ENCODE measurements around the gene ABLIM3.
"Not testable (repeated sequence)": the region's sequence is repeated elsewhere in the genome, so short reads cannot be mapped to it uniquely, and the experiment has no call there.

The ABLIM3 gene

GRCh38 chr5:149172709-149173505 lies 31.6 kb downstream of the ABLIM3 start:
- peaks cover 0 to 2% of the 10 kb centered on the region in 2 donors for H3K27me3 ChIP-seq (ENCODE audit: control insufficient read depth in 1 of 2, insufficient read depth in 2 of 2, low read length in 2 of 2)
- H3K9ac ChIP-seq (ENCODE audit: low read length in 2 of 2) = no peak overlapping the region
- H3K27ac ChIP-seq (ENCODE audit: low read length) = no peak overlapping the region
- peaks cover 8% of the 10 kb centered on the region for H3K4me1 ChIP-seq (ENCODE audit: control insufficient read depth, insufficient read depth, low read length)
- H3K4me3 ChIP-seq (ENCODE audit: low read length in 2 of 2) = no peak overlapping the region
- H3K36me3 ChIP-seq (ENCODE audit: control insufficient read depth in 2 of 2, insufficient read depth in 2 of 2, low read length in 2 of 2) = no peaks in the 10 kb centered on the region
- no peaks in the 10 kb centered on the region for H3K9me3 ChIP-seq (ENCODE audit: control insufficient read depth in 2 of 2, low read length in 2 of 2)

DNA sequence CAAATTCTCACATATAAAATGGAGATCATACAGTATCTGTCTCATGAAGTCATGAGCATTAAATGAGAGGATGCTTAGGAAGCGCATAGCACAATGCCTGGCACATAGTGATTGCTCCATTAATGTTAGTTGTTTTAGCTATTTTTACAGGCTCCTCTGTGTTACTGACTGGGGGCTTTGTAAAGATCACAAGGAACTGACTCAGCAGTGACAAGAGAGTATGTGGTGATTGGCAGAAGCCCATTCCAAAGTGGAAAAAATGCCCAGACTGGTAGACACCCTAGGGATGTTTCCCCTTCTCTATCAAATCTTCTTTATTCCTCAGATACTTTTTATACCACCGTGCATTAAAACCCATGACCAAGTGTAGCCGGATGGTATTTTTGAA lies 33.5 kb downstream of the ABLIM3 start:
- H3K27me3 ChIP-seq (ENCODE audit: control insufficient read depth in 1 of 2, insufficient read depth in 2 of 2, low read length in 2 of 2) = no peaks in the 10 kb centered on the region
- H3K9me3 ChIP-seq (ENCODE audit: control insufficient read depth in 2 of 2, low read length in 2 of 2) = no peaks in the 10 kb centered on the region
- H3K4me1 ChIP-seq (ENCODE audit: control insufficient read depth, insufficient read depth, low read length) = peaks cover 10% of the 10 kb centered on the region
- no peak overlapping the region for H3K9ac ChIP-seq (ENCODE audit: low read length in 2 of 2)
- H3K27ac ChIP-seq (ENCODE audit: low read length) = no peak overlapping the region
- no peaks in the 10 kb centered on the region for H3K36me3 ChIP-seq (ENCODE audit: control insufficient read depth in 2 of 2, insufficient read depth in 2 of 2, low read length in 2 of 2)
- no peak overlapping the region for H3K4me3 ChIP-seq (ENCODE audit: low read length in 2 of 2)

DNA sequence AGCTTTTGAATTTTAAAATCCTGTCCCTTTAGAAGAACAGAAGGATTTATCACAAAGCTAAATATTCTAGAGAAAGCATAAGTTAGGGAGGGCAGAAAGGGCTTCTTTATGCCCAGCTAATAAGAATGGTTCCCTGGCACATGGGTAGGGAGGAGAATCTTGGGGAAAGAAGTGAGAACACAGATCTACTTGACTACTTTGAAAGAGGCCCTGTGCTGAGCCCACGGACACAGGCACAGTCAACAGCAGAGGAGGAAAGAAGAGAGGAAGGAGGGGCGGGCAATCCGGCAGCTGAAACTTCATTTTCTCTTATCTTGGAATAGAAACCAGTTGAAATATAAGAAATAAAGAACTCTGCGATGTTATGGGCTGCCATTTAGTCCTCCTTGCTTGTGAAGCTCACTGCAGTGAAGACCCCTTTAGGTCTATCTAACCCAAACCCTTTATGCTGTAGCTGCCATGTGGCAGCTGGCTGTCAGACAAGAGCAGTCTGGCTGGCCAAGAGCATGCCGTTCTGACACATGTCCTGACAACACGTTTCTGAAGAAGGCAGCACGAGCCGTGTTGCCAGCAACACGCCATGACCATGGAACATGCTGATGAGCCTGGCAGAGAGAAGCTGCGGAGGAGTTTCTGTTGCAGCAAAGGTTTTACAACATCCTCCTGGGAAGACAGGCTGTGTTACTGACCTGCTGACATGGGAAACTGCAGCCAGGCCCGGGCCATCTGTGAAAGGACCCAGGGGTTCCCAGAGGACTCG lies 34.2 kb downstream of the ABLIM3 start:
- Histone ChIP-seq H3K27ac (ENCODE audit: low read length) (no peak overlapping the region), H3K9ac (ENCODE audit: low read length in 2 of 2) (no peak overlapping the region), H3K9me3 (ENCODE audit: control insufficient read depth in 2 of 2, low read length in 2 of 2) (no peaks in the 10 kb centered on the region), H3K4me3 (ENCODE audit: low read length in 2 of 2) (no peak overlapping the region), H3K27me3 (ENCODE audit: control insufficient read depth in 1 of 2, insufficient read depth in 2 of 2, low read length in 2 of 2) (no peaks in the 10 kb centered on the region), H3K4me1 (ENCODE audit: control insufficient read depth, insufficient read depth, low read length) (peaks cover 10% of the 10 kb centered on the region), H3K36me3 (ENCODE audit: control insufficient read depth in 2 of 2, insufficient read depth in 2 of 2, low read length in 2 of 2) (no peaks in the 10 kb centered on the region)

- Histone ChIP-seq H3K9ac (ENCODE audit: low read length in 2 of 2) (no peak overlapping the region), H3K27ac (ENCODE audit: low read length) (no peak overlapping the region), H3K27me3 (ENCODE audit: control insufficient read depth in 1 of 2, insufficient read depth in 2 of 2, low read length in 2 of 2) (no peaks in the 10 kb centered on the region), H3K4me1 (ENCODE audit: control insufficient read depth, insufficient read depth, low read length) (peaks cover 10% of the 10 kb centered on the region), H3K9me3 (ENCODE audit: control insufficient read depth in 2 of 2, low read length in 2 of 2) (no peaks in the 10 kb centered on the region), H3K36me3 (ENCODE audit: control insufficient read depth in 2 of 2, insufficient read depth in 2 of 2, low read length in 2 of 2) (no peaks in the 10 kb centered on the region), H3K4me3 (ENCODE audit: low read length in 2 of 2) (no peak overlapping the region)
Observed at GRCh38 chr5:149177339-149177843, 36.1 kb downstream of the ABLIM3 start.

GRCh38 chr5:149177911-149178565 lies 36.7 kb downstream of the ABLIM3 start:
- Histone ChIP-seq H3K36me3 (ENCODE audit: control insufficient read depth in 2 of 2, insufficient read depth in 2 of 2, low read length in 2 of 2) (no peaks in the 10 kb centered on the region), H3K4me3 (ENCODE audit: low read length in 2 of 2) (no peak overlapping the region), H3K9ac (ENCODE audit: low read length in 2 of 2) (no peak overlapping the region), H3K27ac (ENCODE audit: low read length) (no peak overlapping the region), H3K27me3 (ENCODE audit: control insufficient read depth in 1 of 2, insufficient read depth in 2 of 2, low read length in 2 of 2) (no peaks in the 10 kb centered on the region), H3K9me3 (ENCODE audit: control insufficient read depth in 2 of 2, low read length in 2 of 2) (no peaks in the 10 kb centered on the region), H3K4me1 (ENCODE audit: control insufficient read depth, insufficient read depth, low read length) (peaks cover 10% of the 10 kb centered on the region)

DNA sequence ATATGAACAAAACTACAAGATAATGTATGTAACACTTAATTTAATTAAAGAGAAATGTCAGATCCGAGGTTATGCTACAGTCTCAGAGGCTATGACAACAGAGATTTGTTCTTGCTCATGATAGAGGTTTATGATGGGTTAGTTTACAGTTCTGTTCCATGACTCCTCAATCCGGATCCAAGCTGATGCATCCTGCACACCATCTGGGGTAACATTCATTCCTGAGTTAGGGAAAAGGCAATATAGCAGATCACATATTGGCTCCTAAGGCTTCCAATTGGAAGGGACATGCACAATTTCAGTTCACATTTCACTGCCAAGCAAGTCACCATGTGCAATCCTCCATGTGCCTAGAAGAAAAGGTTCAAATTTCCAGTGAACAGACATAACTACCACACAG lies 40.4 kb downstream of the ABLIM3 start:
- Histone ChIP-seq H3K9me3 (ENCODE audit: control insufficient read depth in 2 of 2, low read length in 2 of 2) (no peaks in the 10 kb centered on the region), H3K27ac (ENCODE audit: low read length) (no peak overlapping the region), H3K4me3 (ENCODE audit: low read length in 2 of 2) (no peak overlapping the region), H3K9ac (ENCODE audit: low read length in 2 of 2) (no peak overlapping the region), H3K4me1 (ENCODE audit: control insufficient read depth, insufficient read depth, low read length) (peaks cover 2% of the 10 kb centered on the region), H3K27me3 (ENCODE audit: control insufficient read depth in 1 of 2, insufficient read depth in 2 of 2, low read length in 2 of 2) (no peaks in the 10 kb centered on the region), H3K36me3 (ENCODE audit: control insufficient read depth in 2 of 2, insufficient read depth in 2 of 2, low read length in 2 of 2) (no peaks in the 10 kb centered on the region)

DNA sequence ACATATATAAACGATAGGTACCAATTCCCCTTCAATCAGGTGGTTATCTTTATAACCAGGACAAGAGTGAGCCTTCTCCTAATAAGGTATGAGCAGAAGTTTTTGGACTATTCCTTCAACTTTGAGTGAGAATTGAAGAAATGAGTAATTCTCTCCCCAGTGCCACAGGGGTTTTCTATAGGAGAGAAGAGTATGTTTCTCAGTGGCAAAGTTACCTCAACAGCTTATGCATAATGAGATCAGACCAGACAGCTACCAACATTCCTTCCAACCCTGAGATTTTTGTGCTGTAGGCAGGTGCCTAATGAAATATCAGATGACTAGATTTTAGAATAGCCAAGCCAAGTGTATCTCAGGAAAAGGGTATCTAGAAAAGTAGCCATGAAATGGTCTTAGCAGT lies 40.9 kb downstream of the ABLIM3 start:
- Histone ChIP-seq H3K9ac (ENCODE audit: low read length in 2 of 2) (no peak overlapping the region), H3K27me3 (ENCODE audit: control insufficient read depth in 1 of 2, insufficient read depth in 2 of 2, low read length in 2 of 2) (no peaks in the 10 kb centered on the region)

GRCh38 chr5:149185067-149185466 lies 43.8 kb downstream of the ABLIM3 start:
- Histone ChIP-seq H3K4me3 (ENCODE audit: low read length in 2 of 2) (no peak overlapping the region), H3K4me1 (ENCODE audit: control insufficient read depth, insufficient read depth, low read length) (no peaks in the 10 kb centered on the region), H3K9ac (ENCODE audit: low read length in 2 of 2) (no peak overlapping the region), H3K27ac (ENCODE audit: low read length) (no peak overlapping the region), H3K36me3 (ENCODE audit: control insufficient read depth in 2 of 2, insufficient read depth in 2 of 2, low read length in 2 of 2) (no peaks in the 10 kb centered on the region), H3K9me3 (ENCODE audit: control insufficient read depth in 2 of 2, low read length in 2 of 2) (no peaks in the 10 kb centered on the region), H3K27me3 (ENCODE audit: control insufficient read depth in 1 of 2, insufficient read depth in 2 of 2, low read length in 2 of 2) (no peaks in the 10 kb centered on the region)

More for the DNA sequence above, 40.9 kb downstream of the ABLIM3 start:
- H3K4me1 ChIP-seq (ENCODE audit: control insufficient read depth, insufficient read depth, low read length) = peaks cover 2% of the 10 kb centered on the region
- no peak overlapping the region for H3K4me3 ChIP-seq (ENCODE audit: low read length in 2 of 2)
- no peaks in the 10 kb centered on the region for H3K9me3 ChIP-seq (ENCODE audit: control insufficient read depth in 2 of 2, low read length in 2 of 2)
- no peaks in the 10 kb centered on the region for H3K36me3 ChIP-seq (ENCODE audit: control insufficient read depth in 2 of 2, insufficient read depth in 2 of 2, low read length in 2 of 2)
- H3K27ac ChIP-seq (ENCODE audit: low read length) = no peak overlapping the region

- Histone ChIP-seq H3K9ac (ENCODE audit: low read length in 2 of 2) (no peak overlapping the region), H3K4me1 (ENCODE audit: control insufficient read depth, insufficient read depth, low read length) (no peaks in the 10 kb centered on the region), H3K4me3 (ENCODE audit: low read length in 2 of 2) (no peak overlapping the region), H3K9me3 (ENCODE audit: control insufficient read depth in 2 of 2, low read length in 2 of 2) (no peaks in the 10 kb centered on the region), H3K27me3 (ENCODE audit: control insufficient read depth in 1 of 2, insufficient read depth in 2 of 2, low read length in 2 of 2) (no peaks in the 10 kb centered on the region), H3K27ac (ENCODE audit: low read length) (no peak overlapping the region), H3K36me3 (ENCODE audit: control insufficient read depth in 2 of 2, insufficient read depth in 2 of 2, low read length in 2 of 2) (no peaks in the 10 kb centered on the region)
Observed at GRCh38 chr5:149186506-149186905, 45.2 kb downstream of the ABLIM3 start.

GRCh38 chr5:149187617-149188016 lies 46.3 kb downstream of the ABLIM3 start:
- H3K36me3 ChIP-seq (ENCODE audit: control insufficient read depth in 2 of 2, insufficient read depth in 2 of 2, low read length in 2 of 2); H3K4me1 ChIP-seq (ENCODE audit: control insufficient read depth, insufficient read depth, low read length); H3K27ac ChIP-seq (ENCODE audit: low read length); H3K27me3 ChIP-seq (ENCODE audit: control insufficient read depth in 1 of 2, insufficient read depth in 2 of 2, low read length in 2 of 2); H3K4me3 ChIP-seq (ENCODE audit: low read length in 2 of 2); H3K9ac ChIP-seq (ENCODE audit: low read length in 2 of 2); H3K9me3 ChIP-seq (ENCODE audit: control insufficient read depth in 2 of 2, low read length in 2 of 2): not testable (repeated sequence)

Data from stomach smooth muscle (tissue), 2 donors.